ENCODE results near the gene PLEKHG5.
"Not testable (repeated sequence)": the region's sequence is repeated elsewhere in the genome, so short reads cannot be mapped to it uniquely, and the experiment has no call there.

PLEKHG5 gene

DNA sequence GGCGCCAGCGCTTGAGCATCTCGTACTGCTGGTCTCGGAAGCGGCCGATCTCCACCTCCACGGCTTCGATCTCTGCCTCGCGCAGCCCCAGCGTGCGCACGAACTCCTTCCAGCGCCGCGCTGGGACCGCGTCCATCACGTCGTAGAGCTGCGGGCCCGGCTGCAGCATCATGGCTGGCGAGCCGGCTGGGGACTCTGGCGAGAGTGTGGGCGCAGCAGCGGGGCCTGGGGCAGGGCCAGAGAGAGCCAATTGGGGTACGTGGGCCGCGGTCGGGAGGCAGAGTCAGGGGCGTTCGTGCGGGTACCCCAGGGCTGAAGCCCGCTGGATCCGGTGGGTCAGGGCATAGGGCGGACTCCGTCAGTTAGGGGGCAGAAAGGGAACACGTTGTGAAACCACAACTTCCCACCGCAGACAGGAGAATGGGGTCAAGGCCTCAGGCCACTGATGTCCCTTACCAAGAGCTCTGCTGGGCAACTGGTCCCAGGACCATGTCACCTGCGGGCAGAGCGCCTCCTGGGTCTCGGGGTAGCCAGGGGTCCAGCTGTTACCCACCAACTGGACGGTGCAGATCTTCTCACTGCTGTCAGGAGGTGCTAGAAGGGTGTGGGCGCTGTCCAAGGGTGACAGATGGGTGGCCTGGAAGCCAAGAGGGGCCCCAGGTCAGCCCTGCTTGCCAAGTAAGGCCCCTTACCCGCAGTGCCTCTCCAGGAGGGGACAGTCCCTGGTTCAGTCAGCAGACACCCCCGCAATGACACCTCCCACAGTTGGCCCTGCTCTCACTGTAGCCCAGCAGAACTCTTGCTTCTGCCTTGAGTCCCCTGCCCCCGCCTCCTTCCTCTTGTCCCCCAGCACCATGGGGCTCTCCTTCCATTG is 29.7 kb downstream of the PLEKHG5 start:
- DNase-seq = no peak

DNA sequence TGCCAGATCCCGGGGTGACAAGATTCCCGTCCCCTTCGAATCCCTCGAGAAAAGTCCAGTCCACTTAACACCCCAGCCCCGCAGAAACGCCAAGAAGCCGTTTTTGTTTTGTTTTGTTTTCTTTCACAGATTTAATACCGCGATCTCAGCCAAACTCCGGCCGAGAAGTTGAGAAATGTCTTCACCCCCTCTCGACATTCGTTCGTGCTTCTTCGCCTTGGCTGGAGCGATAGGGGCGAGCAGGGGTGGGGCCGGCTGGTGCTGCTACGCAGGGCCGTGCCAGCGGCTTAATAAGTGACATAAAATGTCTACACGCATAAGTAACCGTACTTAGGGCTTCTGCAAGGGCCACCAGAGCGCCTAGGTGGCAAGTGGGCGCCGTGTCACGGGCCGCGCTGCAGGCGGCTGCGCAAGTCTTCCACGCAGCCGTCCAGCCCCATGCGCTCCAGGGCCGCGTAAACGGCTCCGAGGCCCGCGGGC is 30.4 kb downstream of the PLEKHG5 start:
- no peak for DNase-seq

DNA sequence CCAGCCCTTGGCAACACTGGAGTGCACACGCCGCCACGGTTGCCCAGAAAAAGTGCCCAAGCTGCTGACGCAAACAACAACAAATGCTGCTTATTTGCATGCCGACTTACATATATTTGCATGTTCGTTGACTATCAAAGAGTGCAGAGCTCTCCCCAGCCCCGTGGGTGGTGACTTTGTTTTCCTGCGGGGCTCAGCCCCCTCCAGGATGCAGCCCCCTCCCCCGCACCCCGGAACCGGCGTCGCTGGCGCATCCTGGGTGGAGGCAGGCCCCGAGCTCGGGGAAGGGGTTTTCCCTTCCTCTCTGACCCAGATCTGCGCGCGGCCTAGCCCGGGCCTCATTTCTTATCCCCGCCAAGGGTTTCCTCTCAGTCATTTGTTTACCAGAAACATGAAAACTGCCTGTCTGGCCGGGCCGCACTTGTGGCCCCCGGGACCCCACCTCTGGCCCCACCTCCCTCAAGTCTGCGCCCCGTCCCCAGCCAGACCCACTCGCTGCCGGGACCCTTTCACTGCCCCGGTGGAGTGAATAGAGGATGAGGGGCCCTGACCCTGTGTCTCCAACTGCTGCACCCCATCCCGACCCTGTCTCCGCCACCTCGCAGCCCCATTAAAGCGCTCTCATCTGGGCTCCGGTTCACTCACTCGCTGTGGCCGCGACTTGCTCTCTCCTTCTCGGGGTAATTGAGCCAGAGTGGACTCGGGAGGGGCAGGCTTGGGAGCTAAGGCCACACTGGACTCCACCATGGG is 31.0 kb downstream of the PLEKHG5 start:
- peak; percentile 90 for DNase-seq

DNA sequence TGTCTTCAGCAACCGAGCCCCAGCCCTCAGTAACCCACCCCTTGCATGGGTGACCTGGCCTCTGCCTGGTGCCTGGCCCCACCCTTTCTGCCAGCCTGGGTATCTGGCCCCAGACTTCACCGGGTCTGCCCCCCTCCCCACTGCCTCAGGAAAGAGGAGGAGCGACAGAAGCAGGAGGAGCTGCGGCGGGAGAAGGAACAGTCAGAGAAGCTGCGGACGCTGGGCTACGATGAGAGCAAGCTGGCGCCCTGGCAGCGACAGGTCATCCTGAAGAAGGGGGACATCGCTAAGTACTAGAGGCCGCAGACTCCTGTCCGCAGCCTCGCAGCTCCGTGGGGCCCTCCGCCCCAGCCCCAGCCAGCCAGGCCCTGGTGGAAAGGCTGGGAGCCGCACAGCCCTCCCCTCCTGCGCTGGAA is 31.6 kb downstream of the PLEKHG5 start:
- DNase-seq = peak; percentile 57

DNA sequence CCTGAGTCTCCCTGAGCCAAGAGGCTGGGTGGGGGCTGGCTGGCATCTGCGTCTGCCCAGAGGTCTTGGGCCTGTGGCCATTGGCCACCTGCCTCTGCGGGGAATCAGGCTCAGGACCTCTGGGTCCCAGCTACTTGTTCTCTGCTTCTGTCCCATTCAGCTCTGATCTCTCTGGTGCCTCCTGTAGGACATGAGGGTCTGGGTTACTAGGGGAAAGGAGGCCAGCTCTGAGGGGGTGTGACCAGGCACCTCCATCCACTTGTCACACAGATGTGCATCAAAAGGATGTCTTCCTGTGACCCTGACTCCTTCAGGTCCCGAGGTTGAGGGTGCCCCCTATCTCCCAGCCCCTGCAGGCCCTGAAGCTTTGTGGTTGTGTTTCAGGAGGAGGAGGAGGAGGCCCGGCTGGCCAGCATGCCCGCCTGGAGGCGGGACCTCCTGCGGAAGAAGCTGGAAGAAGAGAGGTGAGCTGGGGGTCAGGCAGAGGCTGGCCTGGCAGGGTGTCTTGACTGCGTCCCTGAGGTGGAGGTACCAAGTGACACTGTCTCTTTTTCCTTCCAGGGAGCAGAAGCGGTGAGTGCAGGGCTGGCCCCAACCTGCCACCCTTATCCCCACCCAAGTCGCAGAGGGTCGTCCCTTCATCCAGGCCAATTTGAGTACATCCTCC is 34.5 kb downstream of the PLEKHG5 start:
- DNase-seq = no peak

DNA sequence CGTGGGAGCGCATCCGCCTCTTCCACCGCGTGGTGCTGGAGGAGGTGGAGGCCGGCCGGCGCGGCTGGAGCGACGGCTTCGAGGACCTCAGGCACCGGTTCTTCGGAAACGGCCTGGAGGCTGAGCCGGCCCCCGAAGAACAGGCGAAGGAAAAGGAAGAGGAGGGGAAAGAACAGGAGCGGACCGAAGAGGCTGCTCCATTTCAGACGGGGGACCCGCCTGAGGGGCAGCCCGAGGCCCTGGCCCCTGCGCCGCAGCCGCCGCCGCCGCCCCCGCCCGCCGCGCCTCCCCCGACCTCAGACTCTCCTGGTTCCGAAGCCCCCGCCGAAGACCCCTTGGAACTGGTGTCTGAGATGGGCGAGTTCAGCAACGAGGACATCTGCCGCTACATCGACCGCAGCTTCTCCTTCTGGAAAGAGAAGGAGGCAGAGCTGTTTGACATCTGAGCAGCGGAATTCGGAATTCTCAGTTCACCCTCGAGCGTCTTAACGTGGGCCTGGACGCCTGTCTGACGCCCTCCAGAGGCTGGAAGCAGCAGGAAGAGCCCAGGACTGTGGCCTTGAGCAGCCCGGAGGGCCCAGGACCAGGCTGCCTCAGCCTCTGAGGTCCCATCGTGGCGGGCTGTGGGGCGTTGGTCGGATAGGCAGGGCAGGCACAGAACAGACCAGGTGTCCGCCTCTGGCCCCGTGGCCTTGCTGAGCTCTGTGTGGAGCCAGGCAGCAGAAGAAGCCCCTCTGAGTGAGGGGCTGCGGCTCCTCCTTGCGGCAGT is 35.5 kb downstream of the PLEKHG5 start:
- DNase-seq = not testable (repeated sequence)

DNA sequence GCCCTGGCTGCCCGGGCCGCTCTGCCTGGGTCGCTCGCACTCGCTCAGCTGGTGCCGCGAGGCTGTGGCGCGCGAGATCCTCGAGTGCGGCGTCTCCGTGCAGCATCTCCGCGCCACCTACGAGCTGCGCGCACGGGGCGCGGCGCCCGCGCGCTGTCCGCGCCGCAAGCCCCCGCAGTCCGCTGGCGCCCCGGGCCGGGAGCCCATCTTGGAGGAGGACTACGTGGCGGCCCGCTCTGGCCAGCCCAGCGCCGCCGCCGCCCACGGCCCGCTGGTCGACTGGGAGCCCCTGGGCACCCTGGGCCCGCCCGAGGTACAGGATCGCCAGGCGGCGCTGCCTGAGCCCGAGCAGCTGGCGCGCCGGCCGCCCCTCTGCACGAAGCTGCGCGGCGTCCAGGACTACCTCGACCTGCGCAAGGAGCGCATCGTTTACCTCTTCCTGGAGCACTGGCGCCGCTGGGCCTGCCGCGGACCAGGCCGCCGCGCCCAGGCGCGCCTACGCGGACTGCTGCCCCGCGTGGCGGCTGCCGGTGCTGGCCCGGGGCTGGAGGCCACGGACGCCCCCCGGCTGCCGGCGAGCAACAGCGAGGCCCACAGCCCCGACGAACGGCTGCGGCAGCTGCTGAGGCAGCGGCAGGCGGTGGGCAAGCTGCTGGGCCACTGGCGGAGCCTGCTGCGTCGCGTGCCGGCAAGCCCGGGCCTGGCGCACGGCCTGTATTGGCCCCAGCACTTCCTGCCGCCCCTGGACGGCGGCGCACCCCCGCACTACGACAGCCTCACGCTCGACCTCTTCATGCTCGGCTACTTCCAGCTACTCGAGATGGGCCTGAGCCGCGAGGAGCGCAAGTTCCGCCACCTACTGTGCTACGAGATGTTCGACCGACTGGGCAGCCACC is 36.4 kb downstream of the PLEKHG5 start:
- no peak for DNase-seq

DNA sequence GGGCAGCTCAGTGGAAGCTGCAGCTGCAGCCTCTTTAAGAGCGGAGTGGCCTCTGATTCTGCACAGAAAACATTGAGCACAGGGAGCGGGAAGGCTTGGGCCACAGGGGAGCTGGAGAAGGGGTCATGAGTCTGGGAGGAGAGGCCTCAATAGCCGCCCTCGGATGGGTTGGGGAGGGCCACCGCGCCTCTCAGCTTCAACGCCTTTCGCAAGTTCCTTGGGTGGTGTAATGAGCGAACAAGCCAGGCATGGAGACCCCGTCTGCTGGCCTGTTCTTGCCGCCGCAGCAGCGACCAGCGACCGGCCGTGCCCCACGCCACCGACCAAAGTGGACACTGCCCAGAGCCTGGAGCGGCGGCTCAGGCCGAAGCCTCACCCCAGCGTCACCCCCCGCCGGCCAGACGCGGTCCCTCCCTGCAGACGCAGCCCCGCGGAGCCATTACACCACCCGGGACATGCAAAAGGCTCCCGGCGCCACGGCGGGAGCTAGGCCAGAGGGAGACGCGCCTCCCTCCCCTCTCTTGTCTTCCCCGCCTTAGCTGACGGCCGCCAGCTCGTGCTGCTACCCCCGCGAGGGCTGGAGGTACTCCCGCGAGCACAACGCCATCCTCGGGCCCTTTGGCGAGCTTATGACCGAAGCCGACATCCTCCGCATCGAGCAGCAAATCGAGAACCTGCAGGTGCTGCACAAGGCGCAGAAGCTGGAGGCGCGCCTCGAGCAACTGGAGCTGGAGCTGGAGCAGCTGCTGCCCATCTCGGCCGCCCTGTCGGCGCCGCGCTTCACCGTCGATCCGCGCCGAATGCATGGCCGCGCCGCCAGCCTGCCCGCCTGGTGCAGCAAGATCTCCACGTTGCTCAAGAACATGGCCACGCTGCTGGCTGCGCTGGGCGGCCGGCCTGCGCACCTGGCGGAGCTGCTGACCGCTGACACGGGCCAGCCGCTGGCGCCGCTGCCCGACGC is 37.3 kb downstream of the PLEKHG5 start:
- not testable (repeated sequence) for DNase-seq

DNA sequence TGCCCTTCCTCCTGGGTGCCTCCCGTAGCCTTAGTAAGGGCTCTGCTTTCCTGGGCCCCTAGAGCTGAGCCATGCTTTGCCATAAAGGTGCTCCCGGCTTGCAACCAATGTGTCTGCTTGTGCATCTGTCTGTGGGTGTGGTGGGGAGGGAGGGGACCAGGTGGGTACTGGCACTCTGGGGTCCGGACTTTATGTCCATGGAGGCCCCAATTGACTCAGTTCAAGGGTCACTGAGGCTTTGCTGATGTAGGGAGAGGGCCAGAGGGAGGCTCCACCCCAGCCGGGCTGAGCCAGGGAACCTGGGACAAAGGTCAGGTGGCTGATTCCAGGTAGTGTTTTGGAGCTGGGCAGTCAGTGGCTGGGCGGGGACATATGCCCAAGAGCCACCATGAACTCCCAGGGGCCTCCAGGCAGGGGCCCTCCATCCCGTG is 40.5 kb downstream of the PLEKHG5 start:
- no peak for DNase-seq

DNA sequence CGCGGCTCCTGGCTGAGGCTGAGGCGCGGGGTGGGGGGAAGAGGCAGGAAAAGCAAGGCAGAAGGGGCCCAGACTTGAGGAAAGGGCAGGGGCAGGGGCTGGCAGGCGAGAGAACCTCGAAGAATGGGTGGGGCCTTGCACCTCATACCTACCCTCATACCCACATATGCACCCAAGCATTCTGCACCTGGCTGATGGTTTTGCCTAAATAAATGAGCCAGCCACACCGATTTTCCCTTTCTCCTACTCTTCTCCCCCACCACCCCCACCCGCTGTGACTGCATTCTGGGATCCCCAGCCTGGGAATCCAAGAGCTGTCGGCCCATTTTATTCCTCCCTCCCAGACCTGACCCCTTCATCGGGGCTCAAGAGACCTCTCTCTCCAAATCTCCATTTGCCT is 41.0 kb downstream of the PLEKHG5 start:
- DNase-seq = not testable (repeated sequence)

DNA sequence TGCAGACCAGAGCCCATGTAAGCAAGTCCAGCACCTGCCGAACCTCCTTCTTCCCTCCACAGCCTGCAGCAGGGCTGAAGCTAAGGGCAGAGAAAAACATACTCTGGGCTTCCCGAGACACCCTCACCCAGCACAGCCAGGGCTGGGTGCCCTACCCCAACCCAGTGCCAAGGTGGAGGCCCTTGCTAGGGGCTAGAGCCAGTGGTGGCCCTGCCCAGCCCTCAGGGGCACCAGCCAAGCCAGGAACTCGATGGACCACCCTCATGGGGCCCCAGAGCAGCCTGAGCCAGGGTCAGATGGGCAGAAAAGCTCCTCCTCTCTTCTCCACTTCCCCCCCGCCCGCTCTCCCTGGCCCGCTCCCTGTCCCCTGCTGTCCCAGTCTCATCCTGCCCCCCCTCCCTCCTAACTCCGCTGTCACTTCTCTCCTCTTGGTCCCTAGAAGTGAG is 41.4 kb downstream of the PLEKHG5 start:
- DNase-seq = no peak

DNA sequence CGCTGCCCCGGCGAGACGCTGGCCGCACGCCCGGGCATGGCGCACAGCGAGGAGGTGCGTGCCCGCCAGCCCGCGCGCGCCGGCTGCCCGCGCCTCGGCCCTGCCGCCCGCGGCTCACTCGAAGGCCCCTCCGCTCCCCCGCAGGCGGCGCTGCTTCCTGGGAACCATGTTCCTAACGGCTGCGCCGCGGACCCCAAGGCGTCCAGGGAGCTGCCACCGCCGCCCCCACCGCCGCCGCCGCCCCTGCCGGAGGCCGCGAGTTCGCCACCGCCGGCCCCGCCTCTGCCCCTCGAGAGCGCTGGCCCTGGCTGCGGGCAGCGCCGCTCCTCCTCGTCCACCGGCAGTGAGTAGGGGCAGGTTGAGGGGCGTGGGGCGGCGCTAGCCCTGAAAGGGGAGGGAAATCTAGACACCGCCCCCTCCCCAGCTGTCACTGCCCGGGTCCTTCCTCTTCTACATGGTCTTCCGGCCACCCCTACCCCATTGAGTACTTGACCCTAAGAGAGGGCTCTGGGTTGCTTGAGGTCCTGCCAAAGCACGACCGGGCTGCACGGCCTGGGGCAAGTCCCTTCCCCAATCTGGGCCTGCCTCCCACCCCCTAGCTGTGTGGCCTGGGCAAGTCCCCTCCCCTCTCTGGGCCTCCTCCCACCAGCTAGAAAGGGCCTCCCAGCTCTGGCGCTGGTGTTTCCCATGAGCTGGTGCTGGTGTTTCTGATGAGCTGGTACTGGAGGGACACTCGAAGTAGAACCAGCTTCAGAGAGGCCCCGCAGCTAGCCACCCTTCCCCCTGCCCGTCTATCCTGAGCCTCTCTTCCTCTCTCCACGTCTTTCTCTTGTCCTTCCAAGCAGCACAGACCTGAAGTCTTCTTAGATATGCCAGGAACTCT is 42.5 kb downstream of the PLEKHG5 start:
- no peak for DNase-seq

DNA sequence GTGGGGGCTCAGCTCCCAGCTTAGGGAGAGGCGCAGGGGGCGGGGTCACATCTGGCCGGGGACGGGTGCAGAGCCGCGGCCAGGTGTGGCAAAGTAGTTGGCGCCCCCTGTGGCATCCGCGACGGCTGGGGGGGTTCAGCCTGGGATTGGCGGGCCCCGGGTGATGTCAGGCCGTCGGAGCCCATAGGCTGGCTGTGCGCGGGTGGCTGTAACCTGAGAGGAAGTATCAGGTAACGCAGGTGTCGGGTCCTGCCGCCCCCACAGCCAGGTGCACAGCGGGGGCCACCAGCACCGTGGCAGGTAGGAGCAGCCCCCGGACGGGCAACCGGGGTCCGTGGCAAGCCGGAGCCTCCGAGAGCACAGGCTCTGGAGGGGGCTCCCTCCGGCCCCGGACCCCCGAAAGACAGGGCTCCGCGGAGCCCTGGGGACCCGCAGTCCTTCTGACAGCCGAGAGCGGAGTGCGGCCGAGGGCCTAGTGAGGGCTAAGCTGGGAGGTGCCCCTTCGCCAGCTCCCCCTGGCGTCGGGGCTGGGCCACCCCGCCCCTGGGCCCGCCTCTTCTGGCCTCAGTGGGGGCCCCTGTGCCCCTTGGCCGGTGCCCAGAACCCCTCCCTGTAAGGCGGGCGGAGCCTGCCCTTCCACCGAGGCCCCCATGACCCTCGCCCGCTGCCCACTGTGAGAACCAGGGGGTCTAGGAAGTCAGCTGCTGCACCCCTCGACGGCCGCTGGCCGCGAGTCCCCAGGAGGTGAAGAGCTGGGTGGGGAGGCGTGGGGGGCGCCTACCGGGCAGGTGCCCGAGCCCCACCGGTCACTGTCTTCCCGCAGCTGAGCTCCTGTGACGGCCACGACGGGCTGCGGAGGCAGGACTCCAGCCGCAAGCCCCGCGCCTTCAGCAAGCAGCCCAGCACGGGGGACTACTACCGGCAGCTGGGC is 43.4 kb downstream of the PLEKHG5 start:
- DNase-seq = peak; percentile 46

DNA sequence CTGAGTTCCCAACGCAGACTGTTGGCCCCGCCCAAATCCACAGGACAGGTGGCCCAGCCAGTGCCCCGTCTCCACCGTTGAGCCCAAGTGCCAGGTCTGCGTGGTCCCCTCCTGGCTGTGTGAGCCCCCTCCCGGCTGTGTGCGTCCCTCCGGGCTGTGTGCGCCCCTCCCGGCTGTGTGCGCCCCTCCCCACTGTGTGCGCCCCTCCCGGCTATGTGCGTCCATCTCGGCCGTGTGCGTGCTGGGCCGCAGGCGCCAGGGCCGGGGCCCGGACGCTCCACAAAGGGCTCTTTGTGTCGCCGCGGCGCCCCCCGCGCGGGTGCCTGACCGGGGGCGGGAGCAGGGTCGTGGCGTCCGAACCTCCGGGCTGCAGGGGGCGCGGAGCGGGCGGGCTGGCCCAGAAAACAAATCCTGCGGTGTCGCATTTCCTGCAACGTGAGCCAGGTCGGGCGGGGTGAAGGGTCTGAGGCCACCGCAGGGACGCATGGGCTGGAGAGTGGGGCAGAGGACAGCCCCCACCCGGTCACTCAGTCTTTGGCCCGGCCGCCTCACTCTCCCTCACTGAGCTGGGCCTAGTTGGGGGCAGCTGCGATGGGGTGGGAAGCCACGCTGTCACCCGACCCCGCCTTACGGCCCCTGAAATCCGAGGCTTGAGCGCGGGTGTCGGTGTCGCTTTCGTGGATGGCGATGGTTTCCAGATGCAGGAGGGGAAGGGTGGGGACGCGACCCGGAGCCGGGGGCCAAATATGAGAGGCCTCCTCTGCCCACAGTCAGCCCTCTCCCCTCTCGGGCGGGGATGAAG is 44.2 kb downstream of the PLEKHG5 start:
- no peak for DNase-seq

DNA sequence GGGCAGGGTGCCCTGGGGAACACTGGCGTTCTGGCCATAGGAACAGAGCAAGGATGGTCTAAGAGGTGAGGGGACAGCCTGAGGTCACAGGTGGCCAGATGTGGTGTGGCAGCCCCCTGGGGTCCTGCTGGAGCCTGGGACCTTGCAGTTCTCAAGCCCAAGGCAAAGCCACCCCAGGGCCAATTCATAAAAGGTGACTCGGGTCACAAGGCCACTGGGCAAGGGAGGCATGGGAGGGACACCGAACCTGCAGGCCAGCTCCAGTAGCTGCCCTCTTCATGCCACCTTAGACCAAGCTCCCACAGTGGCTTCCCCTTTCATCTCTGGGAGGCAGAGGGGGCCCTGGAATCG is 44.8 kb downstream of the PLEKHG5 start:
- no peak for DNase-seq

DNA sequence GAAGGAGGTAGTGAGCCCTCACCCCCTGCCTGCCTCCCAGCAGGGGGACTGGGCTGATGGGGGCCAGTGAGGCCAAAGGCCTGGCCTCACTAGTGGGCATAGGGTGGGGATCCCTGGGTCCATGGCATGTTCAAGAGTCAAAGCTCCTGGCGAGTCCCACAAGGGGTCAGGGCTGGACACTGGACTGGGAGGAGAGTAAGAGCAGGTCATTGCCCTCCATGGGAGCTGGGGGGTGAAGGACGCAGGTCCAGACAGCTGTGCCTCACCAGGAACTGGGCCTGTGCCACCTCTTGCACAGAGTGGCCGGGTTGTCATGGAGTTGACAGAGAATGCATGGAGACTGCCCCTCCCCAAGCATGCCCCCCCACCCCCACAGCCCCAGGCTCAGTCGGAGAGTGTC is 45.5 kb downstream of the PLEKHG5 start:
- not testable (repeated sequence) for DNase-seq

All from activated gamma-delta T cell treated with Interleukin-2 at 50 U/mL for 16 hours (primary cell).